H1 (cell line): ENCODE data around the gene SPAG17. TPM values are rescaled to one million over a fixed set of nuclear protein-coding genes. Genes with fewer than 3 reads are reported as not detected.

Experiments
- CTCF ChIA-PET: fragments of 300-600 bp; sonication (Branson Sonifier 250); formaldehyde crosslinking; loops from one replicate; lab custom pipeline; 2021; ENCODE audit not compliant: partially characterized antibody; lab: Charles Lee
- POLR2A ChIA-PET: fragments of 300-600 bp; sonication (Branson Sonifier 250); formaldehyde crosslinking; loops from one replicate; lab custom pipeline; 2021; ENCODE audit warnings: inconsistent platforms; ENCODE audit not compliant: partially characterized antibody; lab: Charles Lee
- DNase-seq, 2 experiments: peaks; one replicate each; pipeline versions ENCODE4 v3.0.0 to v3.0.0-alpha.2; 2010 to 2022; ENCODE audit warnings: low spot score in 2 of 2, low read depth in 1 of 2, mixed read lengths in 1 of 2
- FAIRE-seq: peaks from 2 replicates; lab custom pipeline; 2011; peaks lifted over from hg19 to GRCh38; lab: Jason Lieb, UNC
- H2AFZ ChIP-seq: 2 replicates; pipeline ENCODE4 v1.8.1; 2012; ENCODE audit warnings: low read length, inconsistent platforms
- H2AK5ac ChIP-seq: 2 replicates; pipeline ENCODE4 v1.6.1; 2013; ENCODE audit warnings: low read depth, low read length
- H2BK120ac ChIP-seq: replicated peaks from 2 replicates; pipeline ENCODE3; 2013; ENCODE audit warnings: low read depth, low read length, inconsistent platforms
- H2BK12ac ChIP-seq: 2 replicates; pipeline ENCODE4 v1.6.1; 2013; ENCODE audit warnings: low read depth, low read length
- H2BK15ac ChIP-seq: 2 replicates; pipeline ENCODE4 v1.6.1; 2013; ENCODE audit warnings: low read length
- H2BK20ac ChIP-seq: 2 replicates; pipeline ENCODE4 v1.6.1; 2013; ENCODE audit warnings: low read length
- H2BK5ac ChIP-seq: 2 replicates; pipeline ENCODE4 v1.6.1; 2013; ENCODE audit warnings: low read depth, low read length
- H3K14ac ChIP-seq: 2 replicates; pipeline ENCODE4 v1.6.1; 2013; ENCODE audit warnings: inconsistent platforms; ENCODE audit not compliant: insufficient read length
- H3K18ac ChIP-seq: 2 replicates; pipeline ENCODE4 v1.6.1; 2013; ENCODE audit warnings: low read length; ENCODE audit errors: extremely low read depth
- H3K23ac ChIP-seq: 2 replicates; pipeline ENCODE4 v1.6.1; 2013; ENCODE audit warnings: inconsistent platforms; ENCODE audit not compliant: insufficient read length
- H3K23me2 ChIP-seq: 2 replicates; pipeline ENCODE4 v1.6.1; 2013; ENCODE audit warnings: low read depth, low read length
- H3K27ac ChIP-seq: 2 replicates; pipeline ENCODE4 v1.6.1; 2011; ENCODE audit warnings: low read depth, low read length, inconsistent platforms
- H3K27me3 ChIP-seq, 4 experiments: replicated peaks in 1 of 4; 1 replicate in 1 of 4; 2 replicates in 3 of 4; pipeline versions ENCODE4 v1.6.1 to v1.8.1; 2011 to 2013; ENCODE audit warnings: low read length in 3 of 4, mild to moderate bottlenecking in 3 of 4, inconsistent platforms in 2 of 4, mixed read lengths in 2 of 4, moderate library complexity in 1 of 4; ENCODE audit not compliant: control insufficient read depth in 3 of 4, insufficient read depth in 3 of 4; ENCODE audit errors: extremely low read depth in 1 of 4
- H3K36me3 ChIP-seq, 4 experiments: 2 replicates each; pipeline versions ENCODE4 v1.6.1 to v1.8.1; 2011 to 2013; ENCODE audit warnings: mild to moderate bottlenecking in 4 of 4, low read length in 3 of 4, moderate library complexity in 2 of 4, control low read depth in 1 of 4, inconsistent platforms in 1 of 4; ENCODE audit not compliant: insufficient read depth in 4 of 4, control insufficient read depth in 2 of 4
- H3K4ac ChIP-seq: replicated peaks from 2 replicates; pipeline ENCODE3; 2013; ENCODE audit warnings: low read length, low read depth, mixed read lengths, inconsistent platforms; ENCODE audit not compliant: insufficient read length
- H3K4me1 ChIP-seq, 4 experiments: replicated peaks in 1 of 4; 1 replicate in 1 of 4; 2 replicates in 3 of 4; pipeline versions ENCODE4 v1.6.1 to v1.8.1; 2011 to 2013; ENCODE audit warnings: low read length in 3 of 4, inconsistent platforms in 2 of 4, mixed read lengths in 1 of 4; ENCODE audit not compliant: insufficient read depth in 4 of 4, control insufficient read depth in 3 of 4
- H3K4me2 ChIP-seq, 2 experiments: 2 replicates each; pipeline versions ENCODE4 v1.6.1 to v1.8.1; 2011 to 2013; ENCODE audit warnings: low read depth in 2 of 2, low read length in 2 of 2, control low read depth in 1 of 2, inconsistent platforms in 1 of 2, mild to moderate bottlenecking in 1 of 2; ENCODE audit not compliant: insufficient read depth in 1 of 2
- H3K4me3 ChIP-seq, 4 experiments: fragments of 200-600, 300-600 bp in 1 of 4; sonication (generic), shearing (Covaris generic), sonication (Bioruptor Twin) in 1 of 4; 2 replicates each; pipeline versions ENCODE4 v1.5.1 to v1.8.1; 2011 to 2016; ENCODE audit warnings: low read length in 4 of 4, low read depth in 3 of 4, control low read depth in 2 of 4, inconsistent platforms in 2 of 4, mild to moderate bottlenecking in 2 of 4, mixed read lengths in 1 of 4, moderate library complexity in 1 of 4; ENCODE audit not compliant: insufficient read depth in 2 of 4; ENCODE audit errors: extremely low read depth in 1 of 4
- H3K56ac ChIP-seq: replicated peaks from 2 replicates; pipeline ENCODE3; 2013; ENCODE audit warnings: low read depth, mild to moderate bottlenecking, mixed read lengths, low read length, inconsistent platforms; ENCODE audit not compliant: insufficient read length
- H3K79me1 ChIP-seq: 2 replicates; pipeline ENCODE4 v1.6.1; 2013; ENCODE audit warnings: low read depth, low read length, control low read depth
- H3K79me2 ChIP-seq, 2 experiments: 2 replicates each; pipeline versions ENCODE4 v1.6.1 to v1.8.1; 2012 to 2013; ENCODE audit warnings: low read length in 2 of 2, mild to moderate bottlenecking in 2 of 2, inconsistent platforms in 1 of 2; ENCODE audit not compliant: insufficient read depth in 2 of 2, control insufficient read depth in 1 of 2
- H3K9ac ChIP-seq, 4 experiments: replicated peaks in 1 of 4; 1 replicate in 1 of 4; 2 replicates in 3 of 4; pipeline versions ENCODE4 v1.6.1 to v1.8.1; 2011 to 2013; ENCODE audit warnings: low read depth in 3 of 4, low read length in 3 of 4, control low read depth in 2 of 4, mild to moderate bottlenecking in 2 of 4, moderate library complexity in 2 of 4, inconsistent platforms in 1 of 4; ENCODE audit errors: extremely low read depth in 1 of 4
- H3K9me3 ChIP-seq, 2 experiments: 2 replicates each; pipeline versions ENCODE4 v1.6.1 to v1.8.1; 2012 to 2013; ENCODE audit warnings: mild to moderate bottlenecking in 2 of 2, moderate library complexity in 2 of 2, control low read depth in 1 of 2, inconsistent platforms in 1 of 2, low read depth in 1 of 2, low read length in 1 of 2, mixed read lengths in 1 of 2; ENCODE audit not compliant: insufficient read depth in 2 of 2
- H4K20me1 ChIP-seq, 2 experiments: replicated peaks in 1 of 2; 2 replicates each; pipeline versions ENCODE3 to v1.8.1; 2011 to 2013; ENCODE audit warnings: inconsistent platforms in 2 of 2, low read length in 2 of 2, mild to moderate bottlenecking in 1 of 2; ENCODE audit not compliant: insufficient read depth in 2 of 2, control insufficient read depth in 1 of 2
- H4K5ac ChIP-seq: 2 replicates; pipeline ENCODE4 v1.6.1; 2013; ENCODE audit warnings: low read length, low read depth, mixed read lengths, inconsistent platforms; ENCODE audit not compliant: insufficient read length
- H4K8ac ChIP-seq: 2 replicates; pipeline ENCODE4 v1.8.0; 2013; ENCODE audit warnings: mild to moderate bottlenecking, moderate library complexity, low read length, inconsistent platforms; ENCODE audit not compliant: insufficient read depth; ENCODE audit errors: extremely low read depth
- H4K91ac ChIP-seq: replicated peaks from 2 replicates; pipeline ENCODE3; 2013; ENCODE audit warnings: low read length, mixed read lengths, inconsistent platforms; ENCODE audit not compliant: insufficient read length
- ASH2L ChIP-seq: fragments of 200-600, 300-600 bp; sonication (generic); IDR thresholded peaks from one replicate; pipeline ENCODE4 v1.7.1; 2017; ENCODE audit warnings: low read length
- CBX5 ChIP-seq: fragments of 300-800, 300-1000 bp; sonication (generic); IDR thresholded peaks from 2 replicates; pipeline ENCODE4 v1.7.1; 2016; ENCODE audit warnings: antibody characterized with exemption, low read length, low read depth
- CTBP2 ChIP-seq: IDR thresholded peaks from 2 replicates; pipeline ENCODE4 v1.7.0; 2011; ENCODE audit warnings: borderline replicate concordance, mild to moderate bottlenecking, moderate library complexity, mixed read lengths, low read length; ENCODE audit not compliant: insufficient read depth, insufficient read length
- JUND ChIP-seq: IDR thresholded peaks from 2 replicates; pipeline ENCODE4 v1.6.1; 2011; ENCODE audit warnings: mild to moderate bottlenecking, improper control_type of control experiment, low read length
- MAX ChIP-seq: IDR thresholded peaks from 2 replicates; pipeline ENCODE4 v1.6.1; 2012; ENCODE audit warnings: inconsistent platforms
- RBBP5 ChIP-seq: IDR thresholded peaks from 2 replicates; pipeline ENCODE4 v1.7.1; 2012; ENCODE audit warnings: low read depth, mild to moderate bottlenecking, inconsistent platforms, low read length, moderate library complexity, borderline replicate concordance
- RFX5 ChIP-seq: IDR thresholded peaks from 2 replicates; pipeline ENCODE4 v1.6.1; 2011; ENCODE audit warnings: low read depth, low read length, improper control_type of control experiment, borderline replicate concordance
- SIN3A ChIP-seq, 2 experiments: IDR thresholded peaks in 1 of 2; conservative IDR thresholded peaks in 1 of 2; 2 replicates each; pipeline ENCODE4 v1.6.1; 2011 to 2012; ENCODE audit warnings: low read length in 2 of 2, improper control_type of control experiment in 1 of 2, low read depth in 1 of 2, mild to moderate bottlenecking in 1 of 2
- TAF1 ChIP-seq: IDR thresholded peaks from 2 replicates; pipeline ENCODE4 v1.6.1; 2011; ENCODE audit warnings: mild to moderate bottlenecking, low read depth, low read length
- WGBS, 2 experiments: shearing (Covaris generic) in 1 of 2; methylation state at CpG; one replicate each; pipeline versions ENCODE4 v1.1.6 to v1.1.7; 2013 to 2015; ENCODE audit warnings: low lambda C conversion rate in 2 of 2, mixed read lengths in 2 of 2, inconsistent platforms in 1 of 2, low coverage in 1 of 2, missing lambda C conversion rate in 1 of 2; ENCODE audit not compliant: insufficient replicate concordance in 2 of 2, insufficient coverage in 1 of 2, insufficient read length in 1 of 2; ENCODE audit errors: extremely low coverage in 1 of 2, missing lambda C conversion rate in 1 of 2; 5-methylcytosine and 5-hydroxymethylcytosine counted together
- polyA plus RNA-seq, 7 experiments: library from polyadenylated mRNA; depleted of rRNA in 3 of 7; stranded (reverse) in 5 of 7; unstranded in 2 of 7; fragments of >200 nt in 5 of 7; fragments of 200-250 nt in 2 of 7; gene quantifications; 1 replicate in 5 of 7; 2 replicates in 1 of 7; 4 replicates in 1 of 7; pipeline versions ENCODE4 v1.2.1 to v1.2.3, GENCODE V29; 2011 to 2013; ENCODE audit warnings: missing spikeins in 2 of 7, mixed read lengths in 2 of 7
- total RNA-seq: library from RNA; stranded (reverse); fragmentation: NEBNext Ultra II Directional; extraction: Animal tissue kit (Norgen Biotek cat#: 25700); gene quantifications from 2 replicates; pipeline ENCODE4 v1.2.1, GENCODE V29; 2021

The SPAG17 gene
- total and polyA plus RNA-seq, 2 of the 8 experiments (the other 6 are each of a cell fraction or from before 2014, with no cell fraction given), result 0.56 to 0.62 TPM

GRCh38 chr1:118047650-118048224, 137.3 kb downstream of the SPAG17 start:
- no peaks in the 10 kb centered on the region for H3K4me1 ChIP-seq
- DNase-seq (no peak), FAIRE-seq (no peak)
- H3K18ac ChIP-seq, result no peak overlapping the region
- no peak overlapping the region for H3K4me3 ChIP-seq
- no peak overlapping the region for H2BK5ac ChIP-seq
- H3K4me2 ChIP-seq, result no peak overlapping the region
- H3K14ac ChIP-seq, result no peak overlapping the region
- WGBS, 2 experiments, result 89% methylated on average over 3 of the region's 3 CpGs; no CpG with 5 or more reads in 1 of the 2 experiments
- no peak overlapping the region for H2BK15ac ChIP-seq
- no peak overlapping the region for H3K23ac ChIP-seq
- H3K4ac ChIP-seq, result no peak overlapping the region
- no peaks in the 10 kb centered on the region for H4K20me1 ChIP-seq
- H2AFZ ChIP-seq, result no peak overlapping the region
- TF ChIP-seq RFX5 (no peak), SIN3A (conservative IDR thresholded peaks at IDR 0.05 in 1 of 2, IDR thresholded peaks at IDR 0.05 in 1 of 2; ENCODE audit: low read depth in 1 of 2, low read length in 2 of 2) (no peak), CBX5 (no peak), JUND (no peak), CTBP2 (no peak), ASH2L (no peak), MAX (no peak), TAF1 (no peak), RBBP5 (no peak)
- ChIA-PET POLR2A (no interaction called here), CTCF (interaction anchor here (1.0 kb wide), 1 partner anchor 104 kb away, joined by 3 read pairs; no protein-coding TSS in a partner anchor)
- H3K79me2 ChIP-seq, result no peaks in the 10 kb centered on the region
- no peak overlapping the region for H4K5ac ChIP-seq
- H3K9me3 ChIP-seq, result no peaks in the 10 kb centered on the region
- no peak overlapping the region for H2BK20ac ChIP-seq
- peak overlapping the region; percentile 51 for H4K8ac ChIP-seq
- no peaks in the 10 kb centered on the region for H3K23me2 ChIP-seq
- H2BK12ac ChIP-seq, result no peak overlapping the region
- no peak overlapping the region for H2BK120ac ChIP-seq
- H4K91ac ChIP-seq, result no peak overlapping the region
- no peak overlapping the region for H2AK5ac ChIP-seq
- no peak overlapping the region for H3K27ac ChIP-seq
- no peaks in the 10 kb centered on the region for H3K27me3 ChIP-seq
- H3K36me3 ChIP-seq, result no peaks in the 10 kb centered on the region
- no peak overlapping the region for H3K9ac ChIP-seq
- no peak overlapping the region for H3K56ac ChIP-seq
- H3K79me1 ChIP-seq, result no peaks in the 10 kb centered on the region
